ENCODE measurements around the gene C6orf141. TPM values are rescaled to one million over a fixed set of nuclear protein-coding genes. Genes with fewer than 3 reads are reported as not detected.

Gene C6orf141
- total RNA-seq, 1 experiment from 2014 or later: 43.8 TPM

DNA sequence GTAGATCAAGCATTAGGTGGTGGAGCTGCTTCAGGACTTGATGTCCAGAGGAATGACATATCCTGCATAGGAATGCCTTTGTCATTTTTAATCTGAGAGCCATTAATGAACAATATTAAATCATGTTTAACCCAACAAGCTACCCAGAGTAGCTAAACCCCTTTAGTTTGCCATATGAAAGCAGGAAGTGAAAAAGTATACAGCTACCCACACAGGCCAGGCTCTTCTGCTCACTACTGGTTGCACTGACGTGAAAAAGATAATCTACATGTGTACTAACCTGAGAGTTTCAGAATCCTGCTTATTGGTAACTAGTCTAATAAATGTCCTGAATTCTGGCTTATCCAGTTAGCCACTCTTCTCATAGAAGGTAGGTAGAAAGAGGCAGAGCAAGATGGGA is 30.8 kb upstream of the C6orf141 start:
- H3K27me3 ChIP-seq (ENCODE audit: low read length): no peaks in the 10 kb centered on the region
- BruUV-seq (replicated peaks): no TSS peak
- TF ChIP-seq, protein P1, sequence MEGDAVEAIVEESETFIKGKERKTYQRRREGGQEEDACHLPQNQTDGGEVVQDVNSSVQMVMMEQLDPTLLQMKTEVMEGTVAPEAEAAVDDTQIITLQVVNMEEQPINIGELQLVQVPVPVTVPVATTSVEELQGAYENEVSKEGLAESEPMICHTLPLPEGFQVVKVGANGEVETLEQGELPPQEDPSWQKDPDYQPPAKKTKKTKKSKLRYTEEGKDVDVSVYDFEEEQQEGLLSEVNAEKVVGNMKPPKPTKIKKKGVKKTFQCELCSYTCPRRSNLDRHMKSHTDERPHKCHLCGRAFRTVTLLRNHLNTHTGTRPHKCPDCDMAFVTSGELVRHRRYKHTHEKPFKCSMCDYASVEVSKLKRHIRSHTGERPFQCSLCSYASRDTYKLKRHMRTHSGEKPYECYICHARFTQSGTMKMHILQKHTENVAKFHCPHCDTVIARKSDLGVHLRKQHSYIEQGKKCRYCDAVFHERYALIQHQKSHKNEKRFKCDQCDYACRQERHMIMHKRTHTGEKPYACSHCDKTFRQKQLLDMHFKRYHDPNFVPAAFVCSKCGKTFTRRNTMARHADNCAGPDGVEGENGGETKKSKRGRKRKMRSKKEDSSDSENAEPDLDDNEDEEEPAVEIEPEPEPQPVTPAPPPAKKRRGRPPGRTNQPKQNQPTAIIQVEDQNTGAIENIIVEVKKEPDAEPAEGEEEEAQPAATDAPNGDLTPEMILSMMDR (conservative IDR thresholded peaks at IDR 0.05; ENCODE audit: low read depth, low read length): no peak
- TF ChIP-seq EZH2 (IDR thresholded peaks at IDR 0.05; ENCODE audit: low read length, unreplicated experiment): no peak
- TF ChIP-seq EZH2phosphoT487 (IDR thresholded peaks at IDR 0.05; ENCODE audit: borderline replicate concordance, low read length): no peak
- ChIA-PET POLR2A (ENCODE audit: unreplicated experiment) (no interaction called here), CTCF (no interaction called here)
- intact Hi-C loops (cut with micrococcal nuclease): no loop called here
- H3K79me2 ChIP-seq (ENCODE audit: low read length): no peaks in the 10 kb centered on the region
- no peak overlapping the region for H3K4me3 ChIP-seq (ENCODE audit: low read length)
- H4K20me1 ChIP-seq (ENCODE audit: low read length): no peaks in the 10 kb centered on the region
- no peak overlapping the region for H3K9ac ChIP-seq (ENCODE audit: low read length)
- no peak overlapping the region for H3K4me2 ChIP-seq (ENCODE audit: low read length)
- ATAC-seq (no peak), DNase-seq (no peak)
- peaks cover 4% of the 10 kb centered on the region for H3F3A ChIP-seq (ENCODE audit: low read length, unreplicated experiment)
- H3K4me1 ChIP-seq (ENCODE audit: insufficient read depth, low read length): peaks cover 17% of the 10 kb centered on the region
- H3K36me3 ChIP-seq (ENCODE audit: low read depth, low read length): no peaks in the 10 kb centered on the region
- no peaks in the 10 kb centered on the region for H3K9me2 ChIP-seq (replicated peaks; ENCODE audit: low read length)
- no peak overlapping the region for H3K27ac ChIP-seq (ENCODE audit: low read length)
- no peaks in the 10 kb centered on the region for H3K9me3 ChIP-seq (ENCODE audit: low read length)
- no peak overlapping the region for H2AFZ ChIP-seq (ENCODE audit: low read length)

DNA sequence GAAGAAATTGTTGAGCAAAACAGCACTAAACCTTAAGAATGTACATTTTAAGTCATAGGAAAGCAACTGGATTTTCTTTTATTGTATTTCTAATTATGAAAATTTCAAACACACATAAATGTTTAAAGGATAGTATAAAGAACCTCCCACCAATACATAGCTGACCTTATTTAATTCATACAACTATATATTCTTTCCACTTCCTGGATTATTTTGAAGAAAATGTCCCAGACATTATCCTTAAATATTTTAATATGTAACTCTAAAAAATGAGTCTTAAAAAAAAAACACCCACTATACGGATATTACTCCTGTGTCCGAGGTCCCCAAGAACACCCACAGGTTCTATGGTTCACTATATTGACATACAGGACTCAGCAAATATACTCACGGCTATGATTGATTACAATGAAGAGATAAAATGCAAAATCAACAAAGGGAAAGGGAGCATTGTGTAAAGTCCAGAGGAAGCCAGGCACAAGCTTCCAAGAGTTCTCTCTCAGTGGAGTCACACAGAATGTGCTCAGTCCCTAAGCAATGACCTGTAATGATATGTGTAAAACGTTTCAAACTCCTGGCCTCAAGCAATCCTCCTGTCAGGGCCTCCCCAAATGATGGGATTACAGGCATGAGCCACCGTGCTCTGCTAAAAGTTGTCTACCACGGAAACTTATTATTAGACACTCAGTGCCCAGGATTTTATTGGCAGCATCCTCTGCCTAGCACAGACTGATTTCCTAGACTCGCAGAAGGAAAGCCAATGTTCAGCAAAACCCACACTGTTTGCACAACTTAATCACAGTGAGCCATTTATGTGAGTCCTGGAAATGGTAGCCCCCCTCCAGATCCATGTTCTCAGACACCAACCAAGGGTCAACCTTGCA is 27.5 kb upstream of the C6orf141 start:
- no peak overlapping the region for H3K27ac ChIP-seq (ENCODE audit: low read length)
- H3K27me3 ChIP-seq (ENCODE audit: low read length): no peaks in the 10 kb centered on the region
- TF ChIP-seq, protein P1 (conservative IDR thresholded peaks at IDR 0.05; ENCODE audit: low read depth, low read length): no peak
- TF ChIP-seq EZH2phosphoT487 (IDR thresholded peaks at IDR 0.05; ENCODE audit: borderline replicate concordance, low read length) (no peak), EZH2 (IDR thresholded peaks at IDR 0.05; ENCODE audit: low read length, unreplicated experiment) (no peak)
- H3K36me3 ChIP-seq (ENCODE audit: low read depth, low read length): no peaks in the 10 kb centered on the region
- no peak overlapping the region for H3K9ac ChIP-seq (ENCODE audit: low read length)
- H3K4me3 ChIP-seq (ENCODE audit: low read length): no peak overlapping the region
- no peak for DNase-seq
- no peaks in the 10 kb centered on the region for H3F3A ChIP-seq (ENCODE audit: low read length, unreplicated experiment)
- no peak overlapping the region for H3K4me2 ChIP-seq (ENCODE audit: low read length)
- POLR2A ChIA-PET (ENCODE audit: unreplicated experiment): no interaction called here
- H3K9me2 ChIP-seq (replicated peaks; ENCODE audit: low read length): no peaks in the 10 kb centered on the region
- H3K4me1 ChIP-seq (ENCODE audit: insufficient read depth, low read length): no peaks in the 10 kb centered on the region
- H3K79me2 ChIP-seq (ENCODE audit: low read length): no peaks in the 10 kb centered on the region
- H3K9me3 ChIP-seq (ENCODE audit: low read length): no peaks in the 10 kb centered on the region
- ATAC-seq: no peak
- CTCF ChIA-PET: no interaction called here
- no peak overlapping the region; the same call in 1 of the 2 replicates for H2AFZ ChIP-seq (ENCODE audit: low read length)
- H4K20me1 ChIP-seq (ENCODE audit: low read length): no peaks in the 10 kb centered on the region
- intact Hi-C loops (cut with micrococcal nuclease): no loop called here
- BruUV-seq (replicated peaks): no TSS peak

GRCh38 chr6:49523901-49524300 is 26.6 kb upstream of the C6orf141 start:
- TF ChIP-seq EZH2 (IDR thresholded peaks at IDR 0.05; ENCODE audit: low read length, unreplicated experiment) (no peak), EZH2phosphoT487 (IDR thresholded peaks at IDR 0.05; ENCODE audit: borderline replicate concordance, low read length) (no peak)
- TF ChIP-seq, protein P1 (conservative IDR thresholded peaks at IDR 0.05; ENCODE audit: low read depth, low read length): no peak
- no peak overlapping the region for H3K4me3 ChIP-seq (ENCODE audit: low read length)
- no peak overlapping the region for H3K9ac ChIP-seq (ENCODE audit: low read length)
- no peaks in the 10 kb centered on the region for H3K9me2 ChIP-seq (replicated peaks; ENCODE audit: low read length)
- H3K9me3 ChIP-seq (ENCODE audit: low read length): no peaks in the 10 kb centered on the region
- CTCF ChIA-PET: no interaction called here
- intact Hi-C loops (cut with micrococcal nuclease): no loop called here
- no peak overlapping the region for H3K27ac ChIP-seq (ENCODE audit: low read length)
- H2AFZ ChIP-seq (ENCODE audit: low read length): no peak overlapping the region
- POLR2A ChIA-PET (ENCODE audit: unreplicated experiment): no interaction called here
- no peaks in the 10 kb centered on the region for H3K79me2 ChIP-seq (ENCODE audit: low read length)
- no peaks in the 10 kb centered on the region for H3K36me3 ChIP-seq (ENCODE audit: low read depth, low read length)
- no TSS peak for BruUV-seq (replicated peaks)
- ATAC-seq: no peak
- H3K4me1 ChIP-seq (ENCODE audit: insufficient read depth, low read length): no peaks in the 10 kb centered on the region
- DNase-seq: no peak
- no peak overlapping the region for H3K4me2 ChIP-seq (ENCODE audit: low read length)
- H4K20me1 ChIP-seq (ENCODE audit: low read length): no peaks in the 10 kb centered on the region
- H3K27me3 ChIP-seq (ENCODE audit: low read length): no peaks in the 10 kb centered on the region
- no peaks in the 10 kb centered on the region for H3F3A ChIP-seq (ENCODE audit: low read length, unreplicated experiment)

All from PC-3 (cell line).